Measurements from ENCODE around the gene HBM.

DNA sequence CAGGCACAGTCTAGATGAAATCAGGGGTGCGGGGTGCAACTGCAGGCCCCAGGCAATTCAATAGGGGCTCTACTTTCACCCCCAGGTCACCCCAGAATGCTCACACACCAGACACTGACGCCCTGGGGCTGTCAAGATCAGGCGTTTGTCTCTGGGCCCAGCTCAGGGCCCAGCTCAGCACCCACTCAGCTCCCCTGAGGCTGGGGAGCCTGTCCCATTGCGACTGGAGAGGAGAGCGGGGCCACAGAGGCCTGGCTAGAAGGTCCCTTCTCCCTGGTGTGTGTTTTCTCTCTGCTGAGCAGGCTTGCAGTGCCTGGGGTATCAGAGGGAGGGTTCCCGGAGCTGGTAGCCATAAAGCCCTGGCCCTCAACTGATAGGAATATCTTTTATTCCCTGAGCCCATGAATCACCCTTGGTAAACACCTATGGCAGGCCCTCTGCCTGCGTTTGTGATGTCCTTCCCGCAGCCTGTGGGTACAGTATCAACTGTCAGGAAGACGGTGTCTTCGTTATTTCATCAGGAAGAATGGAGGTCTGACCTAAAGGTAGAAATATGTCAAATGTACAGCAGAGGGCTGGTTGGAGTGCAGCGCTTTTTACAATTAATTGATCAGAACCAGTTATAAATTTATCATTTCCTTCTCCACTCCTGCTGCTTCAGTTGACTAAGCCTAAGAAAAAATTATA, 12.3 kb downstream of the HBM start:
- TF ChIP-seq, protein P1, sequence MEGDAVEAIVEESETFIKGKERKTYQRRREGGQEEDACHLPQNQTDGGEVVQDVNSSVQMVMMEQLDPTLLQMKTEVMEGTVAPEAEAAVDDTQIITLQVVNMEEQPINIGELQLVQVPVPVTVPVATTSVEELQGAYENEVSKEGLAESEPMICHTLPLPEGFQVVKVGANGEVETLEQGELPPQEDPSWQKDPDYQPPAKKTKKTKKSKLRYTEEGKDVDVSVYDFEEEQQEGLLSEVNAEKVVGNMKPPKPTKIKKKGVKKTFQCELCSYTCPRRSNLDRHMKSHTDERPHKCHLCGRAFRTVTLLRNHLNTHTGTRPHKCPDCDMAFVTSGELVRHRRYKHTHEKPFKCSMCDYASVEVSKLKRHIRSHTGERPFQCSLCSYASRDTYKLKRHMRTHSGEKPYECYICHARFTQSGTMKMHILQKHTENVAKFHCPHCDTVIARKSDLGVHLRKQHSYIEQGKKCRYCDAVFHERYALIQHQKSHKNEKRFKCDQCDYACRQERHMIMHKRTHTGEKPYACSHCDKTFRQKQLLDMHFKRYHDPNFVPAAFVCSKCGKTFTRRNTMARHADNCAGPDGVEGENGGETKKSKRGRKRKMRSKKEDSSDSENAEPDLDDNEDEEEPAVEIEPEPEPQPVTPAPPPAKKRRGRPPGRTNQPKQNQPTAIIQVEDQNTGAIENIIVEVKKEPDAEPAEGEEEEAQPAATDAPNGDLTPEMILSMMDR (IDR thresholded peaks at IDR 0.05): no peak
- TF ChIP-seq NR3C1 (IDR thresholded peaks at IDR 0.05) (no peak), JUN (IDR thresholded peaks at IDR 0.05) (no peak), SREBF2 (IDR thresholded peaks at IDR 0.05) (no peak)

Data from A549 (cell line).